HCT116 (cell line): ENCODE results near the gene FLT4. TPM values are rescaled to one million over a fixed set of nuclear protein-coding genes. Genes with fewer than 3 reads are reported as not detected.

Experiments
- ATAC-seq: fragments of 200-7000 bp; cut with Tn5 transposase; 2 replicates; pipeline ENCODE4 v1.9.1; 2020; ENCODE audit warnings: mild to moderate bottlenecking, moderate library complexity
- BruUV-seq: library from RNA; stranded (reverse); fragments of 400-500 nt; replicated peaks from 2 replicates; lab custom pipeline; 2021; lab: Mats Ljungman, UMichigan
- CTCF ChIA-PET: fragments of 300-600 bp; sonication (Branson Sonifier 250); formaldehyde crosslinking; loops from one replicate; lab custom pipeline; 2021; ENCODE audit warnings: antibody characterized with exemption; lab: Charles Lee
- POLR2A ChIA-PET: fragments of 300-600, 350-600 bp; sonication (Branson Sonifier 250); formaldehyde crosslinking; loops from one replicate; lab custom pipeline; 2021; ENCODE audit warnings: antibody characterized with exemption; lab: Charles Lee
- RAD21 ChIA-PET, 2 experiments: fragments of 300-600 bp; sonication (Branson Sonifier 250); formaldehyde crosslinking; loops; one replicate each; lab custom pipeline; 2023; ENCODE audit warnings: low total read pairs in 2 of 2; ENCODE audit not compliant: uncharacterized antibody in 2 of 2, unreplicated experiment in 2 of 2, low non-redundant PET in 1 of 2; lab: Charles Lee
- DNase-seq: peaks from one replicate; pipeline ENCODE4 v3.0.0-alpha.2; 2010; ENCODE audit warnings: low read depth, low spot score
- H2AFZ ChIP-seq: fragments of 200-600 bp; shearing (Covaris generic), sonication (generic); 2 replicates; pipeline ENCODE4 v1.6.1; 2017; ENCODE audit warnings: low read depth, mixed run types, mixed read lengths, antibody characterized with exemption, low read length; ENCODE audit not compliant: poor library complexity, severe bottlenecking
- H3K27ac ChIP-seq: 2 replicates; pipeline ENCODE4 v1.5.1; 2012; ENCODE audit warnings: low read depth, low read length
- H3K27me3 ChIP-seq: fragments of 200-600 bp; sonication (generic); 2 replicates; pipeline ENCODE4 v1.6.1; 2016; ENCODE audit warnings: mixed run types, low read length, mixed read lengths; ENCODE audit not compliant: insufficient read depth
- H3K36me3 ChIP-seq, 2 experiments: fragments of 200-500 bp in 1 of 2; fragments of 200-600 bp in 1 of 2; sonication (Bioruptor generic) in 1 of 2; sonication (generic) in 1 of 2; 2 replicates each; pipeline versions ENCODE4 v1.5.1 to v1.6.1; 2014 to 2016; ENCODE audit warnings: low read length in 2 of 2, inconsistent platforms in 1 of 2, mixed read lengths in 1 of 2, mixed run types in 1 of 2; ENCODE audit not compliant: insufficient read depth in 2 of 2, control insufficient read depth in 1 of 2
- H3K4me1 ChIP-seq, 2 experiments: fragments of 200-600 bp in 1 of 2; sonication (generic) in 1 of 2; 2 replicates each; pipeline versions ENCODE4 v1.5.1 to v1.6.1; 2012 to 2017; ENCODE audit warnings: low read length in 2 of 2, inconsistent platforms in 1 of 2, mild to moderate bottlenecking in 1 of 2, mixed read lengths in 1 of 2, mixed run types in 1 of 2, moderate library complexity in 1 of 2; ENCODE audit not compliant: insufficient read depth in 2 of 2, control insufficient read depth in 1 of 2
- H3K4me2 ChIP-seq: fragments of 200-600 bp; sonication (generic); 2 replicates; pipeline ENCODE4 v1.6.1; 2017; ENCODE audit warnings: mixed run types, low read length, mixed read lengths
- H3K4me3 ChIP-seq, 2 experiments: fragments of 200-600 bp in 1 of 2; sonication (generic) in 1 of 2; replicated peaks in 1 of 2; 2 replicates each; pipeline ENCODE4 v1.5.1; 2011 to 2016; ENCODE audit warnings: low read length in 2 of 2, control low read depth in 1 of 2, low read depth in 1 of 2, mild to moderate bottlenecking in 1 of 2, mixed read lengths in 1 of 2, mixed run types in 1 of 2
- H3K79me2 ChIP-seq: fragments of 200-600 bp; sonication (generic); 2 replicates; pipeline ENCODE4 v1.6.1; 2017; ENCODE audit warnings: mild to moderate bottlenecking, mixed run types, low read length, moderate library complexity, mixed read lengths; ENCODE audit not compliant: insufficient read depth
- H3K9ac ChIP-seq: fragments of 200-600 bp; sonication (generic); 2 replicates; pipeline ENCODE4 v1.6.1; 2016; ENCODE audit warnings: low read length, mixed read lengths
- H3K9me2 ChIP-seq: fragments of 200-600 bp; sonication (generic), shearing (Covaris generic); 2 replicates; pipeline ENCODE4 v1.6.1; 2017; ENCODE audit warnings: mixed run types, mild to moderate bottlenecking, moderate library complexity; ENCODE audit not compliant: insufficient read depth
- H3K9me3 ChIP-seq, 2 experiments: fragments of 200-500 bp in 1 of 2; fragments of 200-600 bp in 1 of 2; sonication (Bioruptor generic) in 1 of 2; sonication (generic) in 1 of 2; 2 replicates each; pipeline ENCODE4 v1.6.1; 2014 to 2017; ENCODE audit warnings: low read length in 2 of 2, mixed read lengths in 2 of 2, inconsistent platforms in 1 of 2, low read depth in 1 of 2, mild to moderate bottlenecking in 1 of 2, mixed run types in 1 of 2, moderate library complexity in 1 of 2; ENCODE audit not compliant: control insufficient read depth in 1 of 2, insufficient read depth in 1 of 2
- H4K20me1 ChIP-seq: fragments of 200-600 bp; sonication (generic), shearing (Covaris generic); 2 replicates; pipeline ENCODE4 v1.6.1; 2017; ENCODE audit warnings: mixed run types, mild to moderate bottlenecking, moderate library complexity; ENCODE audit not compliant: insufficient read depth
- ATF3 ChIP-seq: IDR thresholded peaks from 2 replicates; pipeline ENCODE4 v1.6.1; 2012
- CBX3 ChIP-seq: IDR thresholded peaks from 2 replicates; pipeline ENCODE4 v1.6.1; 2012; ENCODE audit warnings: low read depth
- EGR1 ChIP-seq: IDR thresholded peaks from 2 replicates; pipeline ENCODE4 v1.6.1; 2012; ENCODE audit warnings: low read depth
- ELF1 ChIP-seq: IDR thresholded peaks from 2 replicates; pipeline ENCODE4 v1.6.1; 2012; ENCODE audit warnings: low read depth, borderline replicate concordance
- EZH2phosphoT487 ChIP-seq: fragments of 200-600 bp; IDR thresholded peaks from 2 replicates; pipeline ENCODE4 v1.6.1; 2018; ENCODE audit warnings: antibody characterized with exemption, borderline replicate concordance
- FOSL1 ChIP-seq: IDR thresholded peaks from 2 replicates; pipeline ENCODE4 v1.6.1; 2012; ENCODE audit warnings: low read depth
- JUND ChIP-seq: IDR thresholded peaks from 2 replicates; pipeline ENCODE4 v1.6.1; 2012
- MAX ChIP-seq: IDR thresholded peaks from 2 replicates; pipeline ENCODE4 v1.6.1; 2012
- POLR2A ChIP-seq: IDR thresholded peaks from 2 replicates; pipeline ENCODE4 v1.7.0; 2011; ENCODE audit warnings: borderline replicate concordance; ENCODE audit not compliant: insufficient read depth, insufficient read length; ENCODE audit errors: extremely low read depth
- POLR2AphosphoS5 ChIP-seq: IDR thresholded peaks from 2 replicates; pipeline ENCODE4 v1.6.1; 2011; ENCODE audit warnings: mild to moderate bottlenecking, low read depth, low read length, moderate library complexity
- RAD21 ChIP-seq: IDR thresholded peaks from 2 replicates; pipeline ENCODE4 v1.6.1; 2012; ENCODE audit warnings: low read depth, mild to moderate bottlenecking
- REST ChIP-seq: IDR thresholded peaks from 2 replicates; pipeline ENCODE4 v1.6.1; 2012; ENCODE audit warnings: low read depth
- SIN3A ChIP-seq: IDR thresholded peaks from 2 replicates; pipeline ENCODE4 v1.6.1; 2012; ENCODE audit warnings: low read depth
- SRF ChIP-seq: IDR thresholded peaks from 2 replicates; pipeline ENCODE4 v1.6.1; 2012; ENCODE audit warnings: low read depth
- TCF7L2 ChIP-seq: IDR thresholded peaks from 2 replicates; pipeline ENCODE4 v1.7.0; 2011; ENCODE audit warnings: borderline replicate concordance, inconsistent platforms; ENCODE audit not compliant: insufficient read depth, insufficient read length; ENCODE audit errors: extremely low read depth
- YY1 ChIP-seq: IDR thresholded peaks from 2 replicates; pipeline ENCODE4 v1.6.1; 2011; ENCODE audit warnings: low read length, low read depth, moderate library complexity, mild to moderate bottlenecking; ENCODE audit not compliant: insufficient replicate concordance; ENCODE audit errors: extremely low read depth
- ZFX ChIP-seq: fragments of 450-650 bp; IDR thresholded peaks from 2 replicates; pipeline ENCODE4 v1.6.1; 2017
- intact Hi-C: fragments of 100-400 bp; cut with micrococcal nuclease; formaldehyde crosslinking; loops from 2 replicates; pipeline ENCODE4 v1.10.0; 2022
- total RNA-seq: library from RNA; stranded (reverse); gene quantifications from one replicate; pipeline ENCODE4 v1.2.1, GENCODE V29; 2021; ENCODE audit not compliant: unreplicated experiment

Gene FLT4
- total RNA-seq, 1 experiment from 2014 or later, result 0.17 TPM

GRCh38 chr5:180644129-180644824, 5.1 kb downstream of the FLT4 start:
- Histone ChIP-seq H2AFZ (no peak overlapping the region), H3K36me3 (no peaks in the 10 kb centered on the region), H3K4me1 (no peaks in the 10 kb centered on the region), H3K27me3 (no peaks in the 10 kb centered on the region), H3K9ac (no peak overlapping the region), H3K79me2 (no peaks in the 10 kb centered on the region), H3K27ac (no peak overlapping the region), H3K9me2 (no peaks in the 10 kb centered on the region), H3K9me3 (no peaks in the 10 kb centered on the region), H3K4me3 (no peak overlapping the region), H3K4me2 (no peak overlapping the region), H4K20me1 (no peaks in the 10 kb centered on the region)
- intact Hi-C loops, result no loop called here
- TF ChIP-seq MAX (no peak), ZFX (no peak), POLR2AphosphoS5 (no peak), JUND (no peak), ATF3 (no peak), ELF1 (no peak), CBX3 (no peak), POLR2A (no peak), TCF7L2 (no peak), RAD21 (no peak), REST (no peak), YY1 (no peak), FOSL1 (no peak), EGR1 (no peak), SIN3A (no peak), SRF (no peak), EZH2phosphoT487 (no peak)
- no TSS peak for BruUV-seq
- no peak for ATAC-seq
- POLR2A ChIA-PET, result no interaction called here
- no peak for DNase-seq
- RAD21 ChIA-PET, result no interaction called here
- CTCF ChIA-PET, result no interaction called here
